GM18858 (cell line): ENCODE measurements around the gene LAMA3.

ENCODE experiments used
- ATAC-seq: cut with Tn5 transposase; IDR thresholded peaks from one replicate; pipeline ENCODE4 v1.9.1; 2021; ENCODE audit not compliant: unreplicated experiment

Gene LAMA3

DNA sequence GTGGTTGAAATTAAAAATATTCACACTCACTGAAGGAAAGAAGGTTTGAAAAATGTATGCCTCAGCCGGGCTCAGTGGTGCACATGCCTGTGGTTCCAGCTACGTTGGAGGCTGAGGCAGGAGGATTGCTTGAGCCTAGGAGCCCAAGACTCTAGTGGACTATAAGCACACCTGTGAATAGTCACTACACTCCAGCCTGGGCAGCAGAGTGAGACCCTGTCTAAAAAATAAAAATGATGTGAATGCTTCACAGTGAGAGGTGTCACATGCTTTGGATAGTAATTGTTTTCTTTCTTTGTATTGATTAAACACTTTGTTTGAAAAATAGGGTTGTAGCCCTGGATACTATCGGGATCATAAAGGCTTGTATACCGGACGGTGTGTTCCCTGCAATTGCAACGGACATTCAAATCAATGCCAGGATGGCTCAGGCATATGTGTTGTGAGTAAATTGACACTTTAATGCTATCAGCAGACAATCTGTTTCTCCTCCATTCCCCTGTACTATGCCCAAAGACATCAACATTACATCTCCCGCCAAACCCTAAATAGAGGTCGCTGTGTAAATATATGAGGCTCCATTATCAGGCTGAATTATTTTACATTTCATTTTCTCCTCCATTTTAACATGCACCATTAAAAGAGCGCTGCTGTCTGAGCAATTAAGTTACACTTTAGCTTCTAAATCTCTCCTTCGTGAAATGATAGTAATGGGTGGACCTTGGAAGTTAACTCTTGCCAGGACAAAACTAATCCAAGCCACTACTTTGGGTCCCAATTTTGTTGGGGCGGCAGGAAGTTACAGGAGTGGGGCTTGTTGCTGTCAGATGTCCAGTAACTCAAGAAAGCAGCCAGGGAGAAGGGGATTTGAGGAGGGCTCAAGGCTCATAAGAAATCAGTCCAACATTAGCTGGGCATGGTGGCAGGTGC is 187.0 kb downstream of the LAMA3 start:
- ATAC-seq = no peak

DNA sequence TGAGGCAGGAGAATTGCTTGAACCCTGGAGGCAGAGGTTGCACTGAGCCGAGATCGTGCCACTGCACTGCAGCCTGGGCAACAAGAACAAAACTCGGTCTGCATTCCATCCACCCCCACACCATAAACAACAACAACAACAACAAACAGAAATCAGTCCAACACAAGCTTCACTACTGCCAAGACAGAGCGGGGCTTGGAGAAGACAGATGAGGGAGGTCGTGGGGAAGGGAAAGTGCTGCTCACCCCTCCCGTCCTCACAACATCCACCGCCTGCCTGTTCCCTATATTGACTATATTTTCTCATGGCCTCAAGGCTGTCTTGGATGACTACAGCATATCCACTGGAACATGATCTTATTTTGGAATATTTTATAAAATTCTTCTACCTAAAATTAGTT is 187.7 kb downstream of the LAMA3 start:
- no peak for ATAC-seq

DNA sequence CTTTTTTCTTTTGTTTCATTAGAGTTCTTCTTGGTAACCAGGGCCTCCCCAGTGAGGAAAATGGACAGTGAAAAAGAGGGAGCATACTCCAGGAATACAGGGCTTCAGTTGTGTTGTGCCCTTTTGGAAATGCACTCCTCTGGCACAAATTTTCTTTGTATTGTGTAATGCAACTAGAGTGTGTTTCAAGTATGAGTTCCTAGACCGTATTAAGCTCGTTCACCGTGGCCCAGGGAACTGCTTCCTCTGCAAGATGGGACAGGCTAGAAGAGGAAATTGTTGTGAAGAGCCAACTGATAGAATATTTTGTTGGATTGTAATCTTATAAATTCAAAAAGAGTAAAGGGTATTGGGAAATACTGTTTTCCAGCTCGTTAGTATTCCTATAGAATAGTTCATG is 188.1 kb downstream of the LAMA3 start:
- ATAC-seq = no peak

DNA sequence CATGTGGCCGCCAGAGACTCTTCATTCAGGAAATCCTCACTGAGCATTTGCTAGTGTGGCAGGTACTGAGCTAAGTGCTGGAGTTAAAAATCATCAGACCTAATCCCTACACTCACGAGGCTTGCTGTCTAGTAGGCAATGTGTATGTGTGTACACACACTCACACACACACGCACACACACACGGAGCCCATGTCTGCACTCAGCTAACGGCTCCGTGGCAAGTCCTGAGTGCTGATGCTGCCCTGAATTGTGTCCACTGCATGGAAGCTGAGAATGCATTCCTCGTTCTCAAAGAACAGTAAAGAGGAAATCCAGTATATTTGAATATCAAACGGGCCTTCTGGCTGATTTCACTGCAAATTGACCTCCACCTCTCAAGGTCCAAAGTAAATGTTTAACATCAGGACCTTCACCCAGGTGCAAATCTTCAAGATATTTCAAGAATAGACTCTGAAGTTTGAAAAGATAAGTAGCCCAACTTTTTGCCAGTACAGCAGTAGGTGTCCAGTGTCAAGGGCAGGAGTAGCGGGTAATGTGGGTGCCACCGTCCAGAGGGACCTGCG is 189.2 kb downstream of the LAMA3 start:
- no peak for ATAC-seq

DNA sequence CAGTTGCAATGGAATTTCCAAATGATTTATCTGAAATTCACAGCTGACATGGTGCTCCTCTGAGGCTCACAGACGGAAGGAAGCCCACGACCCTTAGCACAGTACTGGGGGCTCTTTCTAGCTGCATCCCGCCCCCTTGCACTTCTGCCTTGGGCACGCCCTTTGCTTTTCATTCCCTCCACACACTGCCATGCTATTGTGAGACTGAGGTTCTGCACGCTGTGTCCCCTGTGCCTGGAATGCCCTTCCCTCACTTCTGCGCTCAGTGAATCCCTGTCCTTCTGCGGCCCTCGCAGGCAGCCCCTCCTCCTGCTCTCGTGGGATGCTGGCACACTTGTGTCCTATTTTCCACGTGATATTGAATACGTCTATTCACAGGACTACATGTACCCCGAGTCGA is 189.9 kb downstream of the LAMA3 start:
- ATAC-seq = no peak

DNA sequence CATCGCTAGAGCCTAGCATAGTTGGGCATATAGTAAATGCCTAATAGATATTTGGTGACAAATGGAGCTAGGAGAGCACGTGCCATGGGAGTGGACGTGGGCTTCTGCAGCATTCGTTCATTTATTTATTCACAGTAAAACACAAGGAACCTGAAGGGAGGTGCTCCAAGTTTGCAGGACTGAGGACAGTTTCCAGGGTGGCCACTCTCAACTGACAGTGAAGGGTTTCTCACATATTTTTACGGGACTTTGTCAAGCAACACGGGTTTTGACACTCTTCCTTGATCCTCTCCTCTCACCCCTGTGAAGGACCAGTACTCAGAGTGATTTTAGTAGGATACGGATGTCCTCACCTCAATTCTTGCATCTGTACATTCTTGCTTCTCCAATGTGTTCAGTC is 190.3 kb downstream of the LAMA3 start:
- no peak for ATAC-seq

GRCh38 chr18:23879966-23880565 is 190.8 kb downstream of the LAMA3 start:
- no peak for ATAC-seq

GRCh38 chr18:23880931-23881617 is 191.8 kb downstream of the LAMA3 start:
- ATAC-seq = no peak

DNA sequence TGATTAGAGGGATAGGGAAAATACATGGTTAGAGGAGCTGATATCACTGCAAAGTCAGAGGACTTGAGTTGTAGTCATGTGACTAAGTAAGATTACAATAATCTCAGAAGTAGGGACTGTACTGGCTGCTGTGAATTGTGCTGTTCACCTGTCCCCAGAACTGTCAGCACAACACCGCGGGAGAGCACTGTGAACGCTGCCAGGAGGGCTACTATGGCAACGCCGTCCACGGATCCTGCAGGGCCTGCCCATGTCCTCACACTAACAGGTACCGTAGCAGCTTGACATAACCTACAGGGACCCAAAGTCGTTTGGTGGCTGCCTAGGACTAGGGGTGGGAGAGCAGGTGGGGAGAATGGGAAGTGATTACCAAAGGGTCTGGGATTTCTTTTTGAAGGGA is 192.5 kb downstream of the LAMA3 start:
- no peak for ATAC-seq

- ATAC-seq = no peak
These were observed 193.5 kb downstream of the LAMA3 start for GRCh38 chr18:23882616-23883276.

DNA sequence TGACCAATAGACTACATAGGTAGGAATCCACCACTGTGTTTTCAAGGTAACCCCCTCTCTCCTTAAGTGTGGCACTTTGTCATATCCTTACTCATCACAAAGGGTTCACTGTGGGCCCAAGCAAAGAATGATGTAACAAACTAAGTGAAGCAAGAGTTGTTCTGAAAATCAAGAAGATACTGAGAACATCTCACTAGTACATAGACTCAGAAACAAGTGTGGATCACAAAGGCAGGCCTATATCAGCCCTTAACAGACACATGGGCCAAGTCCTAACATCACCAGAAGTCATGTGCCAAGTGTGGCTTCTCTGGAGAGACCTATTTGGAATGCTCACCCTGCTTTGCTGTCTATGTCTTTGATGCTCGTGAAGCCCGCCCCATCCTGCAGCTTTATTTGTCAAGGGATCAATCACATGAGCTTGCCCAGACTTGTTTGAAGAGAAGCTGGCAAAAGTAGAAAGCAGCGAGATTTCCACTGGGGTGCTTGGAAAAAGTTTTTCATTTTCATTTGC is 194.1 kb downstream of the LAMA3 start:
- ATAC-seq = no peak

GRCh38 chr18:23884681-23885375 is 195.6 kb downstream of the LAMA3 start:
- no peak for ATAC-seq

DNA sequence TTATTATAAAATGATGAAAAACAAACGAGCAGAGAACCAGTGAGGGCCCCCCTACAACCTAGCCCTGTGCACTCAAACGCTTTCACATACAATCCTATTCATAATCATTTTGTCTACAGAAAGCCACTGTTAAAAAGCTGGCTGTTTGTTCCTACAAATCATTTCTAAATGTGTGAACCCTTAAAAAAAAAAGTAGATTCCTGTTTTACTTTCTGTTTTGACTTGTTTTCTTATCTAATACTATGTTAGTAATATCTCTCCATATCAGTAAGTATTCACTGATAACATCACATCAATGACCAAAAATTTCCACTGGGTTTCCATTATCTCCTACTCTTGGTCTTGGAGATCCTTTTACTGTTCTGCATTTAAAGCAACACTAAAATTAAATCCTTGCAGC is 196.5 kb downstream of the LAMA3 start:
- no peak for ATAC-seq

DNA sequence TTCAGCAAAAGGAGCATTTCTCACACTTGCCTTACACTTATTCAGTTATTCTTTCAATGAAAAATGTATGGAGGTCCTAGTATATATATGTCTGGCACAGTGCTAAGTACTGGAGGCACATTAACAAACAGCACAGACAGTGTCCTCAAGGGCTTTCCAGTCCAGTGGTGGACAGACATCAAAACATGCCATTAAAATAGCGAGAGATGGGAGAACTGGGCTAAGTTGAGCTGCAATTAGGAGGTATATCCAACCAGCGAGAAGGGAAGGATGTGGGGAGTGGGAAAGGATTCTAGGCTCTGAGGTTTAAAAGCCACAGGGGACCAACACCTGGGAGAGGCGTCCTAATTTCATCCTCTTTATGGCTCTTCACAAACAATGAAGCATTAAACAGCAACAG is 197.8 kb downstream of the LAMA3 start:
- ATAC-seq = no peak

GRCh38 chr18:23887493-23887892 is 198.2 kb downstream of the LAMA3 start:
- no peak for ATAC-seq

GRCh38 chr18:23888881-23889280 is 199.6 kb downstream of the LAMA3 start:
- no peak for ATAC-seq

- ATAC-seq = no peak
These were observed 200.7 kb downstream of the LAMA3 start for GRCh38 chr18:23889907-23890306.

GRCh38 chr18:23890589-23890988 is 201.3 kb downstream of the LAMA3 start:
- no peak for ATAC-seq

- ATAC-seq = no peak
These were observed 204.4 kb downstream of the LAMA3 start for GRCh38 chr18:23893653-23894052.

GRCh38 chr18:23894661-23895175 is 205.5 kb downstream of the LAMA3 start:
- ATAC-seq = no peak
